Bronchial epithelial cell (primary cell): ENCODE results near the gene RPGRIP1L. TPM values are rescaled to one million over a fixed set of nuclear protein-coding genes. Genes with fewer than 3 reads are reported as not detected.

Experiments
- DNase-seq: peaks from one replicate; pipeline ENCODE4 v3.0.0-alpha.2; 2010; ENCODE audit warnings: low read depth
- FAIRE-seq: peaks from 2 replicates; lab custom pipeline; 2011; peaks lifted over from hg19 to GRCh38; lab: Jason Lieb, UNC
- H3K27me3 ChIP-seq: 2 replicates; pipeline ENCODE4 v1.5.1; 2011; ENCODE audit warnings: low read length; ENCODE audit not compliant: control insufficient read depth, insufficient read depth
- H3K36me3 ChIP-seq: 2 replicates; pipeline ENCODE4 v1.5.1; 2011; ENCODE audit warnings: low read length; ENCODE audit not compliant: control insufficient read depth, insufficient read depth
- H3K4me3 ChIP-seq: 2 replicates; pipeline ENCODE4 v1.5.1; 2011; ENCODE audit warnings: mild to moderate bottlenecking, low read depth, low read length, control low read depth
- total RNA-seq: library from RNA; depleted of rRNA; stranded (reverse); fragments of >200 nt; gene quantifications from 2 replicates; pipeline ENCODE4 v1.2.1, GENCODE V29; 2014
- TF ChIP-seq, protein P1 (sequence below): IDR thresholded peaks from 2 replicates; pipeline ENCODE4 v1.5.1; 2011; ENCODE audit warnings: mild to moderate bottlenecking, moderate library complexity, low read length, control low read depth, inconsistent platforms; ENCODE audit not compliant: insufficient read depth, severe bottlenecking

The RPGRIP1L gene
- total RNA-seq, 1 donor from 2014 or later = 2.9 TPM

DNA sequence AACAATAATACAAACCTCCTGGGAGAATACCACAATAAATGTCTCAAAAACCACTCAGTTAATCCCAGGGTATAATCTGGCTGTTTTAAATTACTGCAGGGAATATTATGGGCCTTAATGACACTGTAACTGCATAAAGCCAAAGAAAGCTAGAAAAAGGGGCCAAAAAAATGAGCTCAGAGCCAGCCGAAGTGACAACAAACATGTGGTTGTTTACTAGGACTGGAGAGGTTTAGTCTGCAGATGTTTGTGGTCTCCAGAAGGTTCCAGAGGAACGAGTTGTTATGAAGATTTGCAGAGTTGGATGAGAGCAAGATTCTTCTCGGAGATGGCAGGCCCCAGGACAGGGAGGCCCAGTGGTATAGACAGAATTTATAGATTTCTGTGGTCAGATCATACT lies 103.5 kb downstream of the RPGRIP1L start:
- DNase-seq (no peak), FAIRE-seq (no peak)
- TF ChIP-seq, protein P1, sequence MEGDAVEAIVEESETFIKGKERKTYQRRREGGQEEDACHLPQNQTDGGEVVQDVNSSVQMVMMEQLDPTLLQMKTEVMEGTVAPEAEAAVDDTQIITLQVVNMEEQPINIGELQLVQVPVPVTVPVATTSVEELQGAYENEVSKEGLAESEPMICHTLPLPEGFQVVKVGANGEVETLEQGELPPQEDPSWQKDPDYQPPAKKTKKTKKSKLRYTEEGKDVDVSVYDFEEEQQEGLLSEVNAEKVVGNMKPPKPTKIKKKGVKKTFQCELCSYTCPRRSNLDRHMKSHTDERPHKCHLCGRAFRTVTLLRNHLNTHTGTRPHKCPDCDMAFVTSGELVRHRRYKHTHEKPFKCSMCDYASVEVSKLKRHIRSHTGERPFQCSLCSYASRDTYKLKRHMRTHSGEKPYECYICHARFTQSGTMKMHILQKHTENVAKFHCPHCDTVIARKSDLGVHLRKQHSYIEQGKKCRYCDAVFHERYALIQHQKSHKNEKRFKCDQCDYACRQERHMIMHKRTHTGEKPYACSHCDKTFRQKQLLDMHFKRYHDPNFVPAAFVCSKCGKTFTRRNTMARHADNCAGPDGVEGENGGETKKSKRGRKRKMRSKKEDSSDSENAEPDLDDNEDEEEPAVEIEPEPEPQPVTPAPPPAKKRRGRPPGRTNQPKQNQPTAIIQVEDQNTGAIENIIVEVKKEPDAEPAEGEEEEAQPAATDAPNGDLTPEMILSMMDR = no peak
- Histone ChIP-seq H3K4me3 (no peak overlapping the region), H3K27me3 (no peaks in the 10 kb centered on the region), H3K36me3 (peaks cover 1% of the 10 kb centered on the region)

GRCh38 chr16:53599548-53599947 lies 104.1 kb downstream of the RPGRIP1L start:
- TF ChIP-seq, protein P1 = no peak
- no peak overlapping the region for H3K4me3 ChIP-seq
- DNase-seq (no peak), FAIRE-seq (no peak)
- peaks cover 1% of the 10 kb centered on the region for H3K36me3 ChIP-seq
- H3K27me3 ChIP-seq = no peaks in the 10 kb centered on the region

DNA sequence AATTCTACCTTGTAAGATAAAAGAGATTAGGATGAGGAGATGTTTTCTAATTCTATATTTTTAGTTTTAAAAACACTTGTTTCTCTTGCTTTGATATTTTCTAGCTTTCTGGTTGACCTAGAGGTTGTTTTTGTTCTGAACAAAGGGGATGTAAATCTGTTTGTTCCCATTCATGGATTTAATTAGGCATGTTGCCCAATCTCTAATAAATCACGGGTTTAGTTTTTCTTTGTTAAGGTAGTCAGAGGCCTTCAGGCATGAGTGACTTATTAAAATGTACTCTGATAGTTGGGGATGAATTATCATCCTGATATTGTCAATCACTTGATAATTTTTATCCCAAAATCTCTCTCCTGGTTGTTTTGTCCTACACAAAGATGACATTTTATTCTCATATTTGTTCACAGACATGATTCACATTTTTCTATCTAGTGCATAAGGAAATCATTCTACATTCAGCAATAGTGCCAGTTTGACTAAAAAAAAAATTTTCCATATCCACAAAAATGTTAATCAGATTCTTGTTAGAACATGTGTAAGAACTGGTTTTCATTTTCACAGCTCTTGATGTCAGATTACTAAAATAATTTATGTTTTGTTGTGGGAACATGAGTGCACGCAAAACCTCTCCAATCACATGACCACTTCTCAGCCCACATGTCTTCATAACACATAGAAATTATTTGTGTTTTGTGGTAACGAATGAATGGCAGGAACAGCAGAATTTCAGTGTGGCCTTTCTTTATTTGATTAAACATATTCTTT lies 105.0 kb downstream of the RPGRIP1L start:
- H3K4me3 ChIP-seq = no peak overlapping the region
- DNase-seq (peak; percentile 44), FAIRE-seq (no peak)
- peaks cover 1% of the 10 kb centered on the region for H3K36me3 ChIP-seq
- H3K27me3 ChIP-seq = no peaks in the 10 kb centered on the region
- TF ChIP-seq, protein P1 = no peak

GRCh38 chr16:53597776-53598175 lies 105.9 kb downstream of the RPGRIP1L start:
- no peak for FAIRE-seq
- DNase-seq = no peak
- Histone ChIP-seq H3K4me3 (no peak overlapping the region), H3K36me3 (peaks cover 1% of the 10 kb centered on the region), H3K27me3 (no peaks in the 10 kb centered on the region)
- TF ChIP-seq, protein P1 = no peak

- H3K4me3 ChIP-seq = no peak overlapping the region
- DNase-seq = no peak
- no peak for FAIRE-seq
- no peaks in the 10 kb centered on the region for H3K36me3 ChIP-seq
- TF ChIP-seq, protein P1 = no peak
- no peaks in the 10 kb centered on the region for H3K27me3 ChIP-seq
Observed at GRCh38 chr16:53588081-53588648, 115.5 kb downstream of the RPGRIP1L start.
